H9 (cell line): ENCODE results near the gene KANK4. TPM values are rescaled to one million over a fixed set of nuclear protein-coding genes. Genes with fewer than 3 reads are reported as not detected.

ENCODE experiments used
- DNase-seq: peaks from one replicate; pipeline ENCODE4 v3.0.0-alpha.2; 2017
- H2AFZ ChIP-seq: one replicate; pipeline ENCODE4 v1.6.1; 2013; ENCODE audit warnings: mild to moderate bottlenecking, low read length, control low read depth, moderate library complexity
- H2AK5ac ChIP-seq: 2 replicates; pipeline ENCODE4 v1.6.1; 2013; ENCODE audit warnings: low read length, control low read depth, mixed read lengths; ENCODE audit not compliant: insufficient read length
- H2BK120ac ChIP-seq: one replicate; pipeline ENCODE4 v1.6.1; 2013; ENCODE audit warnings: low read depth, mild to moderate bottlenecking, low read length, control low read depth, inconsistent platforms; ENCODE audit not compliant: poor library complexity, severe bottlenecking
- H2BK12ac ChIP-seq: 2 replicates; pipeline ENCODE4 v1.6.1; 2013; ENCODE audit warnings: low read length, control low read depth, mixed read lengths, low read depth; ENCODE audit not compliant: insufficient read length
- H2BK15ac ChIP-seq: 2 replicates; pipeline ENCODE4 v1.6.1; 2013; ENCODE audit warnings: low read depth, low read length, control low read depth
- H2BK20ac ChIP-seq: one replicate; pipeline ENCODE4 v1.6.1; 2013; ENCODE audit warnings: low read depth, mild to moderate bottlenecking, low read length, control low read depth, inconsistent platforms; ENCODE audit not compliant: poor library complexity, severe bottlenecking
- H2BK5ac ChIP-seq: 2 replicates; pipeline ENCODE4 v1.6.1; 2013; ENCODE audit warnings: low read length, control low read depth, mixed read lengths; ENCODE audit not compliant: insufficient read length
- H3K14ac ChIP-seq: 2 replicates; pipeline ENCODE4 v1.6.1; 2013; ENCODE audit warnings: low read length, control low read depth; ENCODE audit not compliant: insufficient read depth
- H3K18ac ChIP-seq: 2 replicates; pipeline ENCODE4 v1.6.1; 2013; ENCODE audit warnings: low read depth, mild to moderate bottlenecking, mixed read lengths, low read length, control low read depth; ENCODE audit not compliant: insufficient read length
- H3K23ac ChIP-seq: 2 replicates; pipeline ENCODE4 v1.6.1; 2013; ENCODE audit warnings: low read length, control low read depth, mixed read lengths, low read depth; ENCODE audit not compliant: insufficient read length
- H3K23me2 ChIP-seq: 2 replicates; pipeline ENCODE4 v1.6.1; 2013; ENCODE audit warnings: low read depth, mild to moderate bottlenecking, mixed read lengths, low read length, control low read depth; ENCODE audit not compliant: insufficient read length, poor library complexity, severe bottlenecking
- H3K27ac ChIP-seq: 2 replicates; pipeline ENCODE4 v1.5.1; 2013; ENCODE audit warnings: low read length, control low read depth, mixed read lengths, low read depth; ENCODE audit not compliant: insufficient read length
- H3K27me3 ChIP-seq: 2 replicates; pipeline ENCODE4 v1.6.1; 2013; ENCODE audit warnings: low read length, control low read depth, inconsistent platforms; ENCODE audit not compliant: insufficient read depth
- H3K4ac ChIP-seq: 2 replicates; pipeline ENCODE4 v1.6.1; 2013; ENCODE audit warnings: low read depth, mild to moderate bottlenecking, control low read depth, inconsistent platforms, low read length, moderate library complexity
- H3K4me1 ChIP-seq: 2 replicates; pipeline ENCODE4 v1.6.1; 2013; ENCODE audit warnings: low read length, control low read depth, inconsistent platforms; ENCODE audit not compliant: insufficient read depth
- H3K4me2 ChIP-seq: 2 replicates; pipeline ENCODE4 v1.6.1; 2013; ENCODE audit warnings: low read length, control low read depth, mixed read lengths; ENCODE audit not compliant: insufficient read length, insufficient read depth
- H3K56ac ChIP-seq: 2 replicates; pipeline ENCODE4 v1.6.1; 2013; ENCODE audit warnings: low read depth, mild to moderate bottlenecking, mixed read lengths, low read length, control low read depth; ENCODE audit not compliant: insufficient read length
- H3K79me1 ChIP-seq: 2 replicates; pipeline ENCODE4 v1.6.1; 2013; ENCODE audit warnings: low read depth, mild to moderate bottlenecking, moderate library complexity, low read length, control low read depth, inconsistent platforms; ENCODE audit not compliant: insufficient read depth, poor library complexity, severe bottlenecking
- H3K79me2 ChIP-seq: 2 replicates; pipeline ENCODE4 v1.6.1; 2013; ENCODE audit warnings: low read length, control low read depth, inconsistent platforms; ENCODE audit not compliant: insufficient read depth
- H3K9ac ChIP-seq: 2 replicates; pipeline ENCODE4 v1.6.1; 2013; ENCODE audit warnings: low read length, control low read depth, mixed read lengths; ENCODE audit not compliant: insufficient read length; ENCODE audit errors: extremely low read depth
- H3K9me3 ChIP-seq: one replicate; pipeline ENCODE4 v1.6.1; 2013; ENCODE audit warnings: low read depth, low read length, inconsistent platforms; ENCODE audit not compliant: control insufficient read depth
- H3T11ph ChIP-seq: one replicate; pipeline ENCODE4 v1.6.1; 2013; ENCODE audit warnings: mild to moderate bottlenecking, low read length, control low read depth, inconsistent platforms
- H4K20me1 ChIP-seq: one replicate; pipeline ENCODE4 v1.6.1; 2013; ENCODE audit not compliant: control insufficient read depth, insufficient read length, insufficient read depth
- H4K5ac ChIP-seq: 2 replicates; pipeline ENCODE4 v1.6.1; 2013; ENCODE audit warnings: low read depth, mild to moderate bottlenecking, mixed read lengths, low read length, control low read depth; ENCODE audit not compliant: insufficient read length
- H4K8ac ChIP-seq: replicated peaks from 2 replicates; pipeline ENCODE4 v1.6.1; 2013; ENCODE audit warnings: low read length, control low read depth, mixed read lengths, low read depth; ENCODE audit not compliant: insufficient read length
- H4K91ac ChIP-seq: 2 replicates; pipeline ENCODE4 v1.6.1; 2013; ENCODE audit warnings: low read depth, mild to moderate bottlenecking, moderate library complexity, mixed read lengths, low read length, control low read depth; ENCODE audit not compliant: insufficient read length
- H3K27ac Mint-ChIP-seq, 3 experiments: 2 replicates in 2 of 3; 3 replicates in 1 of 3; pipeline ENCODE4 v1.8.0; 2020 to 2021; ENCODE audit warnings: mixed read lengths in 3 of 3, mild to moderate bottlenecking in 1 of 3, moderate library complexity in 1 of 3
- H3K27me3 Mint-ChIP-seq: 2 replicates; pipeline ENCODE4 v1.8.0; 2021; ENCODE audit warnings: low read depth, mild to moderate bottlenecking, moderate library complexity, mixed read lengths
- H3K36me3 Mint-ChIP-seq, 3 experiments: 2 replicates in 2 of 3; 3 replicates in 1 of 3; pipeline ENCODE4 v1.8.0; 2020 to 2021; ENCODE audit warnings: low read depth in 3 of 3, mixed read lengths in 3 of 3; ENCODE audit not compliant: insufficient read depth in 1 of 3
- H3K4me1 Mint-ChIP-seq, 2 experiments: 2 replicates each; pipeline ENCODE4 v1.8.0; 2020; ENCODE audit warnings: mixed read lengths in 2 of 2
- H3K4me3 Mint-ChIP-seq, 2 experiments: 2 replicates in 1 of 2; 3 replicates in 1 of 2; pipeline ENCODE4 v1.8.0; 2020 to 2021; ENCODE audit warnings: mild to moderate bottlenecking in 2 of 2, mixed read lengths in 2 of 2, moderate library complexity in 1 of 2
- H3K9me3 Mint-ChIP-seq, 2 experiments: 2 replicates in 1 of 2; 3 replicates in 1 of 2; pipeline ENCODE4 v1.8.0; 2020; ENCODE audit warnings: mild to moderate bottlenecking in 2 of 2, mixed read lengths in 2 of 2, moderate library complexity in 1 of 2
- CTCF ChIP-seq: fragments of 200-600 bp; sonication (generic); conservative IDR thresholded peaks from 3 replicates; pipeline ENCODE4 v1.8.0; 2021; ENCODE audit warnings: antibody characterized with exemption, mild to moderate bottlenecking
- WGBS: extraction: QIAGEN DNeasy Blood & Tissue Kit; methylation state at CpG from one replicate; pipeline ENCODE4 v1.1.7; 2013; ENCODE audit warnings: missing lambda C conversion rate, low lambda C conversion rate, mixed read lengths; ENCODE audit not compliant: insufficient read length; ENCODE audit errors: extremely low coverage; 5-methylcytosine and 5-hydroxymethylcytosine counted together
- total RNA-seq: library from RNA; stranded (reverse); gene quantifications from 2 replicates; pipeline ENCODE4 v1.2.1, GENCODE V29; 2021

Gene KANK4
- total RNA-seq, 1 experiment from 2014 or later: 0.15 TPM

GRCh38 chr1:62274496-62275485, 44.4 kb downstream of the KANK4 start:
- no peak for TF ChIP-seq CTCF
- peaks cover 8% of the 10 kb centered on the region for H3K27me3 Mint-ChIP-seq
- H3K79me1 ChIP-seq: no peaks in the 10 kb centered on the region
- H3K23ac ChIP-seq: no peak overlapping the region
- H3K56ac ChIP-seq: no peak overlapping the region
- no peak overlapping the region for H3K4ac ChIP-seq
- H3K36me3 Mint-ChIP-seq: no peaks in the 10 kb centered on the region
- no peak overlapping the region for H3K18ac ChIP-seq
- no peak overlapping the region for H3K14ac ChIP-seq
- H2AFZ ChIP-seq: no peak overlapping the region
- no peaks in the 10 kb centered on the region; the same call in 1 of the 2 replicates for H3K4me1 ChIP-seq
- no peak overlapping the region for H3T11ph ChIP-seq
- H4K20me1 ChIP-seq: no peaks in the 10 kb centered on the region
- no peaks in the 10 kb centered on the region for H3K23me2 ChIP-seq
- no peak overlapping the region for H4K8ac ChIP-seq
- H2BK15ac ChIP-seq: no peak overlapping the region
- H2BK5ac ChIP-seq: no peak overlapping the region
- no peak overlapping the region for H3K9ac ChIP-seq
- peaks cover 23 to 30% of the 10 kb centered on the region in 2 experiments for H3K4me1 Mint-ChIP-seq
- H3K9me3 ChIP-seq: no peaks in the 10 kb centered on the region
- H3K79me2 ChIP-seq: no peaks in the 10 kb centered on the region
- WGBS: no CpG with 5 or more reads among the region's 14 CpGs
- H4K91ac ChIP-seq: no peak overlapping the region
- H2AK5ac ChIP-seq: no peak overlapping the region
- H3K27ac ChIP-seq: no peak overlapping the region
- H3K9me3 Mint-ChIP-seq: no peaks in the 10 kb centered on the region
- no peak overlapping the region for H4K5ac ChIP-seq
- H3K27ac Mint-ChIP-seq: no peak overlapping the region
- H2BK20ac ChIP-seq: no peak overlapping the region
- no peaks in the 10 kb centered on the region for H3K27me3 ChIP-seq
- no peak overlapping the region for H3K4me2 ChIP-seq
- DNase-seq: no peak
- H3K4me3 Mint-ChIP-seq: no peak overlapping the region
- H2BK12ac ChIP-seq: no peak overlapping the region
- no peak overlapping the region for H2BK120ac ChIP-seq
